ENCODE results near the gene PLEKHM3. TPM values are rescaled to one million over a fixed set of nuclear protein-coding genes. Genes with fewer than 3 reads are reported as not detected.

The PLEKHM3 gene
- total RNA-seq, 1 experiment from 2014 or later: 2.5 TPM

DNA sequence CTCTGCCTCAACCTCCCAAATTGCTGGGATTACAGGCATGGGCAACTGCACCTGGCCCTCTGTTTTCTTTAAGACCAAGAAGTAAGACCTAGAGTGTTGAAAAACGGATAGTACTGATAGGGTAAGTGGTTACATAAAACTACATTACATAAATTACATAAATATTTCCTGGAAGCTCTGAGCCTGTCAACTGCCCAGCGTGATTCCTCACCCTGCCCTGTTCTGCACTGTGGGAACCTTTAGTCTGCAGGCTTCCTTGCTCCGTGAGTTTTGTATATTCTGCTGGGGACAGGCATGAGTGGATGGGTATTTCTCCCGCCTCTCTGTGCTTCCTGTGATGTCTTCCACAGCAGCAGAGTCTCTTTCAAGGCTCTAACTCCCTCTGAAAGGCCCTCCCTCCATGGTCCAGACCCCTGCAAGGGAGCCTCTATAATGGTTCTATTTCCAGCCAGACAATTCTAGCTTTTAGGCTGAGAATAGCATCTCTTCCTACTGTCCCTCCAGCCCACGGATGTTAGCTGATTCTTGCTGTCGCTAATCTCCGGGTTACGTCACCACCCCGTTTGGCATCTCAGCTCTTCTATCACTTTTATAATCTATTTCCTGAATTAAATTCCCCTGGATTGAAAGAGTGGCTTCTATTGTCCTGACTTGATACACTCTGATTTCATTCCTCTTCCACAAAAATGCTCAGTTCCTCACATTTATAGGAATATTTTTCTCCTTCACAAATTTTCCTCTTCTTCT, 49.5 kb upstream of the PLEKHM3 start:
- H3K4me3 ChIP-seq (ENCODE audit: low read depth in 2 of 2, low read length in 2 of 2): no peak overlapping the region
- no TSS peak for BruUV-seq (replicated peaks)
- DNase-seq (ENCODE audit: low read depth, low spot score) (no peak), ATAC-seq (no peak)
- intact Hi-C loops (cut with micrococcal nuclease; ENCODE audit: unreplicated experiment) (loop anchor here (5.0 kb wide), 1 partner anchor 307 kb away; the partner anchor contains the start of gene FZD5), in situ Hi-C loops (cut with HindIII; ENCODE audit: low pct_unique_long_range_greater_than_20kb, low sequenced_read_pairs) (no loop called here)
- no peaks in the 10 kb centered on the region for H3K4me1 ChIP-seq (ENCODE audit: control insufficient read depth, insufficient read depth, low read length)
- H3K27ac ChIP-seq (ENCODE audit: low read length): no peak overlapping the region
- POLR2A ChIA-PET: no interaction called here
- CTCF ChIA-PET: no interaction called here
- no peaks in the 10 kb centered on the region for H3K9me3 ChIP-seq (ENCODE audit: control insufficient read depth, insufficient read depth, low read depth, low read length)
- H3K27me3 ChIP-seq (ENCODE audit: control insufficient read depth, insufficient read depth, low read length): no peaks in the 10 kb centered on the region; the same call in 1 of the 2 replicates
- H3K36me3 ChIP-seq (ENCODE audit: control insufficient read depth, insufficient read depth, low read length): no peaks in the 10 kb centered on the region
- TF ChIP-seq POLR2AphosphoS5 (IDR thresholded peaks at IDR 0.05; ENCODE audit: low read depth, low read length): no peak
- TF ChIP-seq, protein P1, sequence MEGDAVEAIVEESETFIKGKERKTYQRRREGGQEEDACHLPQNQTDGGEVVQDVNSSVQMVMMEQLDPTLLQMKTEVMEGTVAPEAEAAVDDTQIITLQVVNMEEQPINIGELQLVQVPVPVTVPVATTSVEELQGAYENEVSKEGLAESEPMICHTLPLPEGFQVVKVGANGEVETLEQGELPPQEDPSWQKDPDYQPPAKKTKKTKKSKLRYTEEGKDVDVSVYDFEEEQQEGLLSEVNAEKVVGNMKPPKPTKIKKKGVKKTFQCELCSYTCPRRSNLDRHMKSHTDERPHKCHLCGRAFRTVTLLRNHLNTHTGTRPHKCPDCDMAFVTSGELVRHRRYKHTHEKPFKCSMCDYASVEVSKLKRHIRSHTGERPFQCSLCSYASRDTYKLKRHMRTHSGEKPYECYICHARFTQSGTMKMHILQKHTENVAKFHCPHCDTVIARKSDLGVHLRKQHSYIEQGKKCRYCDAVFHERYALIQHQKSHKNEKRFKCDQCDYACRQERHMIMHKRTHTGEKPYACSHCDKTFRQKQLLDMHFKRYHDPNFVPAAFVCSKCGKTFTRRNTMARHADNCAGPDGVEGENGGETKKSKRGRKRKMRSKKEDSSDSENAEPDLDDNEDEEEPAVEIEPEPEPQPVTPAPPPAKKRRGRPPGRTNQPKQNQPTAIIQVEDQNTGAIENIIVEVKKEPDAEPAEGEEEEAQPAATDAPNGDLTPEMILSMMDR (IDR thresholded peaks at IDR 0.05): no peak
- no peak for TF ChIP-seq REST (IDR thresholded peaks at IDR 0.05; ENCODE audit: insufficient read depth in 1 of 2, low read depth in 2 of 2, low read length in 1 of 2)
- no peak for TF ChIP-seq SIN3A (IDR thresholded peaks at IDR 0.05; ENCODE audit: borderline replicate concordance, insufficient read depth, low read depth, low read length)
- no peak for TF ChIP-seq TCF7L2 (IDR thresholded peaks at IDR 0.05; ENCODE audit: low read depth, low read length)

GRCh38 chr2:208072250-208072892, 47.0 kb upstream of the PLEKHM3 start:
- no peak for TF ChIP-seq POLR2AphosphoS5 (IDR thresholded peaks at IDR 0.05; ENCODE audit: low read depth, low read length)
- TF ChIP-seq, protein P1 (IDR thresholded peaks at IDR 0.05): peak; percentile 92
- H3K27ac ChIP-seq (ENCODE audit: low read length): no peak overlapping the region
- in situ Hi-C loops (cut with HindIII; ENCODE audit: low pct_unique_long_range_greater_than_20kb, low sequenced_read_pairs): no loop called here
- H3K4me3 ChIP-seq (ENCODE audit: low read depth in 2 of 2, low read length in 2 of 2): no peak overlapping the region
- no TSS peak for BruUV-seq (replicated peaks)
- ATAC-seq (peak; percentile 96), DNase-seq (ENCODE audit: low read depth, low spot score) (peak; percentile 70)
- ChIA-PET POLR2A (interaction anchor here (0.7 kb wide), 1 partner anchor 327 kb away, joined by 3 read pairs; no protein-coding TSS in a partner anchor), CTCF (interaction anchor here (0.6 kb wide), 2 partner anchors 25 to 358 kb away, joined by 4 to 12 read pairs; no protein-coding TSS in a partner anchor)
- H3K27me3 ChIP-seq (ENCODE audit: control insufficient read depth, insufficient read depth, low read length): no peaks in the 10 kb centered on the region; the same call in 1 of the 2 replicates
- no peaks in the 10 kb centered on the region for H3K4me1 ChIP-seq (ENCODE audit: control insufficient read depth, insufficient read depth, low read length)
- H3K36me3 ChIP-seq (ENCODE audit: control insufficient read depth, insufficient read depth, low read length): no peaks in the 10 kb centered on the region
- H3K9me3 ChIP-seq (ENCODE audit: control insufficient read depth, insufficient read depth, low read depth, low read length): no peaks in the 10 kb centered on the region
- intact Hi-C loops (cut with micrococcal nuclease; ENCODE audit: unreplicated experiment): loop anchor here (2.0 to 5.0 kb wide), 2 partner anchors 305 to 326 kb away; partner anchors contain the start of gene FZD5

Measured in Panc1 (cell line).